A549 (cell line): ENCODE results near the gene MAP3K8. TPM values are rescaled to one million over a fixed set of nuclear protein-coding genes. Genes with fewer than 3 reads are reported as not detected.

Source experiments
- ATAC-seq, 2 experiments: fragments of 200-7000 bp in 1 of 2; fragments of >200 bp in 1 of 2; cut with Nextera tagmentation in 1 of 2; cut with Tn5 transposase in 1 of 2; 3 replicates each; pipeline versions ENCODE4 v1.8.0 to v1.9.1; 2018 to 2020; ENCODE audit warnings: mild to moderate bottlenecking in 1 of 2, moderate library complexity in 1 of 2
- CTCF ChIA-PET: fragments of 300-600 bp; sonication (Branson Sonifier 250); formaldehyde crosslinking; extraction: SDS; loops from one replicate; lab custom pipeline; 2021; ENCODE audit warnings: antibody characterized with exemption, inconsistent platforms; lab: Yijun Ruan, JAX
- POLR2A ChIA-PET: fragments of 350-600 bp; formaldehyde crosslinking; extraction: SDS; loops from one replicate; lab custom pipeline; 2021; ENCODE audit warnings: antibody characterized with exemption, inconsistent platforms; lab: Yijun Ruan, JAX
- DNase-seq, 2 experiments: peaks; one replicate each; pipeline versions ENCODE4 v3.0.0 to v3.0.0-alpha.2; 2011 to 2016; ENCODE audit warnings: low read depth in 1 of 2, low spot score in 1 of 2
- FAIRE-seq: peaks from 2 replicates; lab custom pipeline; 2011; peaks lifted over from hg19 to GRCh38; lab: Jason Lieb, UNC
- H3K27ac ChIP-seq, 2 experiments: fragments of >200 bp; sonication (Bioruptor Twin); formaldehyde crosslinking; 3 replicates each; pipeline ENCODE4 v1.5.1; 2016 to 2017
- H3K4me1 ChIP-seq: fragments of >200 bp; sonication (Bioruptor Twin); formaldehyde crosslinking; 3 replicates; pipeline ENCODE4 v1.6.1; 2016
- H3K4me2 ChIP-seq: fragments of >200 bp; sonication (Bioruptor Twin); formaldehyde crosslinking; 3 replicates; pipeline ENCODE4 v1.6.1; 2016
- H3K4me3 ChIP-seq: fragments of >200 bp; sonication (Bioruptor Twin); formaldehyde crosslinking; 3 replicates; pipeline ENCODE4 v1.5.1; 2016
- H3K9me3 ChIP-seq: fragments of >200 bp; sonication (Bioruptor Twin); formaldehyde crosslinking; 3 replicates; pipeline ENCODE4 v1.6.1; 2016
- BCL3 ChIP-seq: fragments of >200 bp; sonication (Bioruptor Twin); formaldehyde crosslinking; IDR thresholded peaks from 3 replicates; pipeline ENCODE4 v1.6.1; 2016
- CHD4 ChIP-seq: fragments of 200-600 bp; sonication (generic); IDR thresholded peaks from 2 replicates; pipeline ENCODE4 v1.6.1; 2016; ENCODE audit warnings: antibody characterized with exemption, mild to moderate bottlenecking, borderline replicate concordance
- ESRRA ChIP-seq: fragments of 150-350 bp; IDR thresholded peaks from 2 replicates; pipeline ENCODE4 v1.6.1; 2014; ENCODE audit warnings: mild to moderate bottlenecking, low read length, borderline replicate concordance
- FOXS1 ChIP-seq: fragments of 250-450 bp; sonication (Bioruptor Pico); IDR thresholded peaks from 2 replicates; pipeline ENCODE4 v1.5.0; 2020; ENCODE audit warnings: mild to moderate bottlenecking, moderate library complexity
- HDAC2 ChIP-seq: fragments of 200-600 bp; sonication (generic); IDR thresholded peaks from 2 replicates; pipeline ENCODE4 v1.6.1; 2016
- HOXA7 ChIP-seq: fragments of 250-450 bp; sonication (Bioruptor Pico); IDR thresholded peaks from 2 replicates; pipeline ENCODE4 v1.5.0; 2020; ENCODE audit warnings: mild to moderate bottlenecking, moderate library complexity
- HOXB5 ChIP-seq: fragments of 250-450 bp; sonication (Bioruptor Pico); IDR thresholded peaks from 2 replicates; pipeline ENCODE4 v1.5.0; 2020; ENCODE audit warnings: mild to moderate bottlenecking, moderate library complexity
- MAFK ChIP-seq: fragments of 450-650 bp; IDR thresholded peaks from 2 replicates; pipeline ENCODE4 v1.6.1; 2014; ENCODE audit not compliant: partially characterized antibody
- PBX3 ChIP-seq: IDR thresholded peaks from 2 replicates; pipeline ENCODE4 v1.6.1; 2012
- POLR2AphosphoS2 ChIP-seq: conservative IDR thresholded peaks from 2 replicates; pipeline ENCODE4 v1.6.1; 2012; ENCODE audit warnings: low read length, improper control_type of control experiment, inconsistent platforms
- RFX5 ChIP-seq: fragments of 450-650 bp; IDR thresholded peaks from 2 replicates; pipeline ENCODE4 v1.7.1; 2014; ENCODE audit warnings: antibody characterized with exemption, mild to moderate bottlenecking, moderate library complexity
- SREBF2 ChIP-seq: fragments of 450-650 bp; IDR thresholded peaks from 2 replicates; pipeline ENCODE4 v1.6.1; 2014; ENCODE audit warnings: mild to moderate bottlenecking, moderate library complexity
- TFCP2L1 ChIP-seq: fragments of 250-450 bp; sonication (Bioruptor Pico); IDR thresholded peaks from 2 replicates; pipeline ENCODE4 v1.5.0; 2021; ENCODE audit warnings: mild to moderate bottlenecking
- ZC3H11A ChIP-seq: fragments of 450-650 bp; IDR thresholded peaks from 2 replicates; pipeline ENCODE4 v1.6.1; 2014; ENCODE audit warnings: antibody characterized with exemption, mild to moderate bottlenecking
- whole genome bisulfite sequencing: methylation state at CpG from one replicate; pipeline ENCODE4 v1.1.6; 2017; ENCODE audit errors: missing lambda C conversion rate; 5-methylcytosine and 5-hydroxymethylcytosine counted together
- polyA plus RNA-seq, 4 experiments: library from polyadenylated mRNA; depleted of rRNA in 3 of 4; stranded (reverse); fragments of >200 nt; fragmentation: RNase III in 1 of 4; extraction: RNeasy Plus Mini Kit Qiagen cat#74134 plus additional on column Dnase treatment in 1 of 4; gene quantifications; 2 replicates in 3 of 4; 3 replicates in 1 of 4; pipeline ENCODE4 v1.2.3, GENCODE V29; 2011 to 2017

Gene MAP3K8
- polyA plus RNA-seq, 2 of the 4 experiments (the other 2 are of a cell fraction): 26.4 to 50.8 TPM

GRCh38 chr10:30438021-30438850 lies 4.3 kb downstream of the MAP3K8 start:
- DNase-seq (no peak), ATAC-seq (no peak), FAIRE-seq (no peak)
- Histone ChIP-seq H3K4me3 (peak overlapping the region; percentile 94), H3K4me2 (peak overlapping the region; percentile 95), H3K27ac (peak overlapping the region; percentile 91 to 97), H3K9me3 (no peaks in the 10 kb centered on the region), H3K4me1 (peaks cover 62% of the 10 kb centered on the region)
- ChIA-PET POLR2A (interaction anchor here (0.8 to 2.6 kb wide), 4 partner anchors 12 to 24 kb away, joined by 3 to 19 read pairs (median 8); no protein-coding TSS in a partner anchor), CTCF (interaction anchor here (0.8 to 3.1 kb wide), 11 partner anchors 15 to 153 kb away, joined by 3 to 12 read pairs (median 5); no protein-coding TSS in a partner anchor)
- TF ChIP-seq POLR2AphosphoS2: 0 out of 2 replicates have a peak, but pooled peaks have one; percentile 8
- no peak for TF ChIP-seq SREBF2
- no peak for TF ChIP-seq PBX3
- no peak for TF ChIP-seq MAFK
- TF ChIP-seq FOXS1: no peak
- no peak for TF ChIP-seq ZC3H11A
- no peak for TF ChIP-seq BCL3
- no peak for TF ChIP-seq HDAC2
- TF ChIP-seq ESRRA: no peak
- TF ChIP-seq CHD4: no peak
- 0 out of 2 replicates have a peak, but pooled peaks have one; percentile 66 for TF ChIP-seq HOXA7 (CRISPR knock-in tag)
- no peak for TF ChIP-seq HOXB5 (CRISPR knock-in tag)
- 12% methylated on average over 5 of the region's 5 CpGs for WGBS

GRCh38 chr10:30439931-30440330 lies 5.9 kb downstream of the MAP3K8 start:
- peak overlapping the region; percentile 15 for H3K4me2 ChIP-seq
- no peak overlapping the region for H3K4me3 ChIP-seq
- no peaks in the 10 kb centered on the region for H3K9me3 ChIP-seq
- no peak for ATAC-seq
- 0 out of 6 replicates have a peak overlapping the region, but pooled peaks of 1 of the 2 experiments have one; percentile 1 for H3K27ac ChIP-seq
- H3K4me1 ChIP-seq: peaks cover 62% of the 10 kb centered on the region
- FAIRE-seq: no peak
- ChIA-PET POLR2A (no interaction called here), CTCF (interaction anchor here (1.2 to 3.1 kb wide), 3 partner anchors 94 to 151 kb away, joined by 4 to 9 read pairs (median 4); no protein-coding TSS in a partner anchor)
- 92% methylated on average over 3 of the region's 3 CpGs for WGBS
- TF ChIP-seq PBX3: no peak
- TF ChIP-seq HOXA7 (CRISPR knock-in tag): peak; percentile 32; the same call in 1 of the 2 replicates
- TF ChIP-seq MAFK: peak; percentile 64
- DNase-seq: no peak

GRCh38 chr10:30442019-30442606 lies 8.1 kb downstream of the MAP3K8 start:
- 83% methylated on average over 4 of the region's 4 CpGs for WGBS
- ATAC-seq (peak in 1 of 2 experiments; percentile 5; a peak in 2 of 6 replicates), FAIRE-seq (no peak), DNase-seq (no peak)
- H3K4me2 ChIP-seq: peak overlapping the region; percentile 25
- H3K9me3 ChIP-seq: no peaks in the 10 kb centered on the region
- peaks cover 50% of the 10 kb centered on the region for H3K4me1 ChIP-seq
- H3K27ac ChIP-seq: peak overlapping the region in 1 of 2 experiments; percentile 31; a peak in 2 of 6 replicates
- POLR2A ChIA-PET: interaction anchor here (0.8 to 1.9 kb wide), 3 partner anchors 8 to 94 kb away, joined by 3 to 12 read pairs (median 4); partner anchors contain the start of gene MAP3K8
- TF ChIP-seq TFCP2L1 (peak; percentile 35; the same call in 1 of the 2 replicates), POLR2AphosphoS2 (peak; percentile 68), HOXA7 (CRISPR knock-in tag) (peak; percentile 77), RFX5 (no peak)
- CTCF ChIA-PET: interaction anchor here (0.6 to 1.7 kb wide), 8 partner anchors 8 to 149 kb away, joined by 3 to 5 read pairs (median 3); partner anchors contain the start of gene MAP3K8
- H3K4me3 ChIP-seq: no peak overlapping the region
